Measurements from ENCODE around the gene NEO1. TPM values are rescaled to one million over a fixed set of nuclear protein-coding genes. Genes with fewer than 3 reads are reported as not detected.

NEO1 gene
- polyA plus RNA-seq, 1 of the 3 experiments (the other 2 are of a cell fraction) = 13.1 TPM

GRCh38 chr15:73296609-73297353 is 244.5 kb downstream of the NEO1 start:
- H3K9me2 ChIP-seq = no peaks in the 10 kb centered on the region
- no peaks in the 10 kb centered on the region for H3F3A ChIP-seq (replicated peaks; ENCODE audit: insufficient read depth)
- H4K20me1 ChIP-seq (ENCODE audit: insufficient read depth) = no peaks in the 10 kb centered on the region
- no peaks in the 10 kb centered on the region for H3K79me2 ChIP-seq (ENCODE audit: insufficient read depth)
- WGBS (ENCODE audit: low lambda C conversion rate) = 81% methylated on average over 9 of the region's 9 CpGs
- no peak for DNase-seq
- no peak overlapping the region for H3K27ac ChIP-seq (ENCODE audit: low read depth in 2 of 2, low read length in 1 of 2)
- TF ChIP-seq, protein P1, sequence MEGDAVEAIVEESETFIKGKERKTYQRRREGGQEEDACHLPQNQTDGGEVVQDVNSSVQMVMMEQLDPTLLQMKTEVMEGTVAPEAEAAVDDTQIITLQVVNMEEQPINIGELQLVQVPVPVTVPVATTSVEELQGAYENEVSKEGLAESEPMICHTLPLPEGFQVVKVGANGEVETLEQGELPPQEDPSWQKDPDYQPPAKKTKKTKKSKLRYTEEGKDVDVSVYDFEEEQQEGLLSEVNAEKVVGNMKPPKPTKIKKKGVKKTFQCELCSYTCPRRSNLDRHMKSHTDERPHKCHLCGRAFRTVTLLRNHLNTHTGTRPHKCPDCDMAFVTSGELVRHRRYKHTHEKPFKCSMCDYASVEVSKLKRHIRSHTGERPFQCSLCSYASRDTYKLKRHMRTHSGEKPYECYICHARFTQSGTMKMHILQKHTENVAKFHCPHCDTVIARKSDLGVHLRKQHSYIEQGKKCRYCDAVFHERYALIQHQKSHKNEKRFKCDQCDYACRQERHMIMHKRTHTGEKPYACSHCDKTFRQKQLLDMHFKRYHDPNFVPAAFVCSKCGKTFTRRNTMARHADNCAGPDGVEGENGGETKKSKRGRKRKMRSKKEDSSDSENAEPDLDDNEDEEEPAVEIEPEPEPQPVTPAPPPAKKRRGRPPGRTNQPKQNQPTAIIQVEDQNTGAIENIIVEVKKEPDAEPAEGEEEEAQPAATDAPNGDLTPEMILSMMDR (IDR thresholded peaks at IDR 0.05) = no peak
- no peak for TF ChIP-seq TAF1 (IDR thresholded peaks at IDR 0.05; ENCODE audit: borderline replicate concordance, low read depth, low read length)
- no peak for TF ChIP-seq GABPA (IDR thresholded peaks at IDR 0.05; ENCODE audit: low read depth)
- TF ChIP-seq RAD21 (IDR thresholded peaks at IDR 0.05; ENCODE audit: low read length) = no peak
- TF ChIP-seq RCOR1 (IDR thresholded peaks at IDR 0.05; ENCODE audit: low read length) = no peak
- TF ChIP-seq, protein P2, sequence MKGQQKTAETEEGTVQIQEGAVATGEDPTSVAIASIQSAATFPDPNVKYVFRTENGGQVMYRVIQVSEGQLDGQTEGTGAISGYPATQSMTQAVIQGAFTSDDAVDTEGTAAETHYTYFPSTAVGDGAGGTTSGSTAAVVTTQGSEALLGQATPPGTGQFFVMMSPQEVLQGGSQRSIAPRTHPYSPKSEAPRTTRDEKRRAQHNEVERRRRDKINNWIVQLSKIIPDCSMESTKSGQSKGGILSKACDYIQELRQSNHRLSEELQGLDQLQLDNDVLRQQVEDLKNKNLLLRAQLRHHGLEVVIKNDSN (IDR thresholded peaks at IDR 0.05; ENCODE audit: borderline replicate concordance, low read depth) = no peak
- TF ChIP-seq MAX (IDR thresholded peaks at IDR 0.05; ENCODE audit: low read depth) = no peak
- TF ChIP-seq MEF2A (IDR thresholded peaks at IDR 0.05; ENCODE audit: borderline replicate concordance, low read depth) = no peak
- TF ChIP-seq, protein P3, sequence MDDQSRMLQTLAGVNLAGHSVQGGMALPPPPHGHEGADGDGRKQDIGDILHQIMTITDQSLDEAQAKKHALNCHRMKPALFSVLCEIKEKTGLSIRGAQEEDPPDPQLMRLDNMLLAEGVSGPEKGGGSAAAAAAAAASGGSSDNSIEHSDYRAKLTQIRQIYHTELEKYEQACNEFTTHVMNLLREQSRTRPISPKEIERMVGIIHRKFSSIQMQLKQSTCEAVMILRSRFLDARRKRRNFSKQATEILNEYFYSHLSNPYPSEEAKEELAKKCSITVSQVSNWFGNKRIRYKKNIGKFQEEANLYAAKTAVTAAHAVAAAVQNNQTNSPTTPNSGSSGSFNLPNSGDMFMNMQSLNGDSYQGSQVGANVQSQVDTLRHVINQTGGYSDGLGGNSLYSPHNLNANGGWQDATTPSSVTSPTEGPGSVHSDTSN (IDR thresholded peaks at IDR 0.05) = no peak
- TF ChIP-seq SMC3 (IDR thresholded peaks at IDR 0.05; ENCODE audit: low read depth, low read length) = no peak
- no peak for TF ChIP-seq TCF12 (IDR thresholded peaks at IDR 0.05)
- no peak for TF ChIP-seq JUND (IDR thresholded peaks at IDR 0.05)
- no peak for TF ChIP-seq CHD2 (IDR thresholded peaks at IDR 0.05; ENCODE audit: low read length, partially characterized antibody)
- TF ChIP-seq POLR2AphosphoS5 (IDR thresholded peaks at IDR 0.05; ENCODE audit: low read depth, low read length) = no peak
- no peak for TF ChIP-seq RXRA (IDR thresholded peaks at IDR 0.05; ENCODE audit: borderline replicate concordance, low read depth)
- no peak for TF ChIP-seq ZBTB33 (IDR thresholded peaks at IDR 0.05; ENCODE audit: borderline replicate concordance, low read depth)
- TF ChIP-seq, protein P4, sequence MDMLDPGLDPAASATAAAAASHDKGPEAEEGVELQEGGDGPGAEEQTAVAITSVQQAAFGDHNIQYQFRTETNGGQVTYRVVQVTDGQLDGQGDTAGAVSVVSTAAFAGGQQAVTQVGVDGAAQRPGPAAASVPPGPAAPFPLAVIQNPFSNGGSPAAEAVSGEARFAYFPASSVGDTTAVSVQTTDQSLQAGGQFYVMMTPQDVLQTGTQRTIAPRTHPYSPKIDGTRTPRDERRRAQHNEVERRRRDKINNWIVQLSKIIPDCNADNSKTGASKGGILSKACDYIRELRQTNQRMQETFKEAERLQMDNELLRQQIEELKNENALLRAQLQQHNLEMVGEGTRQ (IDR thresholded peaks at IDR 0.05; ENCODE audit: borderline replicate concordance, low read depth, low read length) = no peak
- no peaks in the 10 kb centered on the region for H3K27me3 ChIP-seq (ENCODE audit: insufficient read depth)
- no peaks in the 10 kb centered on the region for H3K9me3 ChIP-seq
- no peak overlapping the region for H2AFZ ChIP-seq (ENCODE audit: low read depth)
- no peak overlapping the region for H3K4me3 ChIP-seq (ENCODE audit: low read depth in 2 of 2, low read length in 1 of 2)
- POLR2A ChIA-PET = no interaction called here
- peaks cover 2 to 21% of the 10 kb centered on the region in 2 experiments for H3K36me3 ChIP-seq (replicated peaks in 1 of 2; ENCODE audit: control insufficient read depth in 1 of 2, insufficient read depth in 2 of 2, low read length in 1 of 2)
- H3K4me1 ChIP-seq (ENCODE audit: control insufficient read depth in 1 of 2, insufficient read depth in 2 of 2, low read depth in 1 of 2, low read length in 1 of 2) = no peaks in the 10 kb centered on the region
- H3K4me2 ChIP-seq = no peak overlapping the region
- H3K9ac ChIP-seq = no peak overlapping the region
- CTCF ChIA-PET = interaction anchor here (1.2 to 2.6 kb wide), 6 partner anchors 9 to 421 kb away, joined by 3 to 14 read pairs (median 4); partner anchors contain the start of gene NPTN
